Mammary epithelial cell (primary cell): ENCODE data around the gene ABHD16A.

ENCODE experiments used
- EZH2 ChIP-seq: IDR thresholded peaks from 2 replicates; pipeline ENCODE4 v1.6.1; 2012; ENCODE audit warnings: low read length, inconsistent platforms, borderline replicate concordance
- TF ChIP-seq, protein P1 (sequence below), 2 donors: IDR thresholded peaks in 1 of 2; conservative IDR thresholded peaks in 1 of 2; 2 replicates each; pipeline ENCODE4 v1.5.1; 2011 to 2012; ENCODE audit warnings: inconsistent platforms in 2 of 2, low read length in 2 of 2, mild to moderate bottlenecking in 2 of 2, control low read depth in 1 of 2, low read depth in 1 of 2; ENCODE audit not compliant: insufficient read depth in 1 of 2; ENCODE audit errors: extremely low read depth in 1 of 2

DNA sequence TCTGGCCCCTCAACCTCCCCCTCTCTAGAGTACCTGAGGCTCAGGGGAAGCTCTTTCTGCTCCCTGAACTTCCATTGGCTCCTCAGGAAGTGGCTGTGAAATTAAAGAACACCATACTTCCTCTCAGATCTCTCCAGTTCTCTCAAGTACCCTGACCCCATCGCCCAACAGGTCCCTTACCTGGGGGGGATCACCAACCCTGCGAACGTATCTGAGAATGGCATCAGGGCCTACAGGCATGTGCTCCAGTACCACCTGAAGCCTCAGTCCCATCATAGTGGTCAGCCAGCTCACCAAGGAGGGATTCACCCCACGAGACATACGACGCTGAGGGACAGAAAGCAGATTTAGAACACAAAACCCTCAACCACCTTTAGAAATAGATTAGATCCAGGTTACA is 62.5 kb downstream of the ABHD16A start:
- TF ChIP-seq, protein P1, sequence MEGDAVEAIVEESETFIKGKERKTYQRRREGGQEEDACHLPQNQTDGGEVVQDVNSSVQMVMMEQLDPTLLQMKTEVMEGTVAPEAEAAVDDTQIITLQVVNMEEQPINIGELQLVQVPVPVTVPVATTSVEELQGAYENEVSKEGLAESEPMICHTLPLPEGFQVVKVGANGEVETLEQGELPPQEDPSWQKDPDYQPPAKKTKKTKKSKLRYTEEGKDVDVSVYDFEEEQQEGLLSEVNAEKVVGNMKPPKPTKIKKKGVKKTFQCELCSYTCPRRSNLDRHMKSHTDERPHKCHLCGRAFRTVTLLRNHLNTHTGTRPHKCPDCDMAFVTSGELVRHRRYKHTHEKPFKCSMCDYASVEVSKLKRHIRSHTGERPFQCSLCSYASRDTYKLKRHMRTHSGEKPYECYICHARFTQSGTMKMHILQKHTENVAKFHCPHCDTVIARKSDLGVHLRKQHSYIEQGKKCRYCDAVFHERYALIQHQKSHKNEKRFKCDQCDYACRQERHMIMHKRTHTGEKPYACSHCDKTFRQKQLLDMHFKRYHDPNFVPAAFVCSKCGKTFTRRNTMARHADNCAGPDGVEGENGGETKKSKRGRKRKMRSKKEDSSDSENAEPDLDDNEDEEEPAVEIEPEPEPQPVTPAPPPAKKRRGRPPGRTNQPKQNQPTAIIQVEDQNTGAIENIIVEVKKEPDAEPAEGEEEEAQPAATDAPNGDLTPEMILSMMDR (conservative IDR thresholded peaks at IDR 0.05 in 1 of 2, IDR thresholded peaks at IDR 0.05 in 1 of 2; ENCODE audit: extremely low read depth in 1 of 2, insufficient read depth in 1 of 2, low read depth in 1 of 2, low read length in 2 of 2): no peak
- no peak for TF ChIP-seq EZH2
